Tibial nerve (tissue), 4 donors: ENCODE results near the gene RANBP9.

Experiments
- CTCF ChIP-seq, 5 experiments: fragments of 200-600 bp in 3 of 5; fragments of 450-650 bp in 2 of 5; sonication (generic) in 3 of 5; IDR thresholded peaks; one replicate each; pipeline ENCODE4 v1.5.1; 2016 to 2019; ENCODE audit warnings: antibody characterized with exemption in 5 of 5, mild to moderate bottlenecking in 3 of 5, moderate library complexity in 2 of 5
- EP300 ChIP-seq, 2 donors: sonication (generic); formaldehyde crosslinking; IDR thresholded peaks; one replicate each; pipeline ENCODE4 v1.6.1; 2017; ENCODE audit warnings: antibody characterized with exemption in 2 of 2, mild to moderate bottlenecking in 1 of 2
- POLR2A ChIP-seq, 2 donors: fragments of 450-650 bp; IDR thresholded peaks; one replicate each; pipeline ENCODE4 v1.6.1; 2017; ENCODE audit warnings: antibody characterized with exemption in 2 of 2, mild to moderate bottlenecking in 2 of 2, moderate library complexity in 2 of 2

- TF ChIP-seq POLR2A (IDR thresholded peaks at IDR 0.05), result no peak
- TF ChIP-seq CTCF (IDR thresholded peaks at IDR 0.05), result no peak
- TF ChIP-seq EP300 (IDR thresholded peaks at IDR 0.05), result no peak
Measured at GRCh38 chr6:13680448-13680968, 31.1 kb downstream of the RANBP9 start.
